A549 (cell line): ENCODE measurements around the gene PRDM15.

Source experiments
- CEBPB ChIP-seq, 2 experiments: fragments of >200 bp in 1 of 2; sonication (Bioruptor Twin) in 1 of 2; formaldehyde crosslinking in 1 of 2; IDR thresholded peaks; 2 replicates each; pipeline ENCODE4 v1.6.1; 2012 to 2016
- HDAC2 ChIP-seq: fragments of 200-600 bp; sonication (generic); IDR thresholded peaks from 2 replicates; pipeline ENCODE4 v1.6.1; 2016
- HOXB13 ChIP-seq: fragments of 250-450 bp; sonication (Bioruptor Pico); IDR thresholded peaks from 2 replicates; pipeline ENCODE4 v1.5.0; 2020; ENCODE audit warnings: low read depth, mild to moderate bottlenecking, moderate library complexity
- TF ChIP-seq, protein P1 (sequence below): fragments of >200 bp; sonication (Bioruptor Twin); formaldehyde crosslinking; IDR thresholded peaks from 3 replicates; pipeline ENCODE4 v1.5.1; 2016

DNA sequence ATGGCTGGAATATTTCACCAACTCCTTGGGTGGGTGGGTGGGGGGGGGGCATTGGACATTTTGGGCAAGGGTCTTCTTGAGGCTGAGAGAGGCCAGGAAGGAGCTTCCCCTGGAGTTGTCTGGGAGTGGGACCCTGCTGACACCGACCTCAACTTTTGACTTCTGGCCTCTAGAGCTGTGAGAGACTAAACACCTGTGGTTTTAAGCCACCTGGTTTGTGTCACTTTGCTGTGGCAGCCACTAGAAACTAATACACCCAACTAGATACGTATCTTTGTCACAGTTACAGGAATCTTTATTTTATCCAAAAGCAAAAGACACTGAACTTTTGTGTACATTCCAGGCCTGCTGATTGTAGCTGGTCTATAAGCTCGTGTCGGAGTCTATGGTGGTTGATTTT lies 102.4 kb downstream of the PRDM15 start:
- TF ChIP-seq, protein P1, sequence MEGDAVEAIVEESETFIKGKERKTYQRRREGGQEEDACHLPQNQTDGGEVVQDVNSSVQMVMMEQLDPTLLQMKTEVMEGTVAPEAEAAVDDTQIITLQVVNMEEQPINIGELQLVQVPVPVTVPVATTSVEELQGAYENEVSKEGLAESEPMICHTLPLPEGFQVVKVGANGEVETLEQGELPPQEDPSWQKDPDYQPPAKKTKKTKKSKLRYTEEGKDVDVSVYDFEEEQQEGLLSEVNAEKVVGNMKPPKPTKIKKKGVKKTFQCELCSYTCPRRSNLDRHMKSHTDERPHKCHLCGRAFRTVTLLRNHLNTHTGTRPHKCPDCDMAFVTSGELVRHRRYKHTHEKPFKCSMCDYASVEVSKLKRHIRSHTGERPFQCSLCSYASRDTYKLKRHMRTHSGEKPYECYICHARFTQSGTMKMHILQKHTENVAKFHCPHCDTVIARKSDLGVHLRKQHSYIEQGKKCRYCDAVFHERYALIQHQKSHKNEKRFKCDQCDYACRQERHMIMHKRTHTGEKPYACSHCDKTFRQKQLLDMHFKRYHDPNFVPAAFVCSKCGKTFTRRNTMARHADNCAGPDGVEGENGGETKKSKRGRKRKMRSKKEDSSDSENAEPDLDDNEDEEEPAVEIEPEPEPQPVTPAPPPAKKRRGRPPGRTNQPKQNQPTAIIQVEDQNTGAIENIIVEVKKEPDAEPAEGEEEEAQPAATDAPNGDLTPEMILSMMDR: no peak
- TF ChIP-seq HOXB13 (CRISPR knock-in tag) (no peak), CEBPB (IDR thresholded peaks at IDR 0.05) (no peak), HDAC2 (no peak)
